ENCODE measurements around the gene PPP2R2B. TPM values are rescaled to one million over a fixed set of nuclear protein-coding genes. Genes with fewer than 3 reads are reported as not detected.

The PPP2R2B gene
- total RNA-seq, 3 donors from 2014 or later (not counting 1 experiment from before 2014, with no cell fraction given): 44.9 to 68.3 (median 63.7) TPM

- no peaks in the 10 kb centered on the region for H3K27me3 ChIP-seq (ENCODE audit: control insufficient read depth, insufficient read depth, low read length)
- Mint-ChIP-seq H3K27me3 (ENCODE audit: low read depth in 2 of 2) (no peaks in the 10 kb centered on the region), H3K4me1 (no peaks in the 10 kb centered on the region), H3K36me3 (peaks cover 8% of the 10 kb centered on the region), H3K27ac (no peak overlapping the region), H3K9me3 (no peaks in the 10 kb centered on the region), H3K4me3 (no peak overlapping the region)
- H3K4me3 ChIP-seq (ENCODE audit: low read length): no peak overlapping the region
- H3K27ac ChIP-seq (ENCODE audit: low read length): no peak overlapping the region
- intact Hi-C loops (cut with micrococcal nuclease): no loop called here
- TF ChIP-seq CTCF (IDR thresholded peaks at IDR 0.05): no peak
- ATAC-seq: no peak
- no peaks in the 10 kb centered on the region for H3K9me3 ChIP-seq (ENCODE audit: control insufficient read depth, insufficient read depth, low read length)
- WGBS (ENCODE audit: insufficient coverage): 50% methylated on average over 2 of the region's 2 CpGs
- peaks cover 6% of the 10 kb centered on the region for H3K36me3 ChIP-seq (ENCODE audit: control insufficient read depth, insufficient read depth, low read length)
- no peaks in the 10 kb centered on the region for H3K4me1 ChIP-seq (ENCODE audit: control insufficient read depth, insufficient read depth, low read length)
- DNase-seq: no peak
Observed at GRCh38 chr5:146643776-146644175, 234.8 kb downstream of the PPP2R2B start.

GRCh38 chr5:146642410-146642809 is 236.1 kb downstream of the PPP2R2B start:
- DNase-seq (no peak), ATAC-seq (no peak)
- Histone ChIP-seq H3K36me3 (ENCODE audit: control insufficient read depth, insufficient read depth, low read length) (peaks cover 6% of the 10 kb centered on the region), H3K4me3 (ENCODE audit: low read length) (no peak overlapping the region), H3K27me3 (ENCODE audit: control insufficient read depth, insufficient read depth, low read length) (no peaks in the 10 kb centered on the region), H3K4me1 (ENCODE audit: control insufficient read depth, insufficient read depth, low read length) (no peaks in the 10 kb centered on the region), H3K27ac (ENCODE audit: low read length) (no peak overlapping the region), H3K9me3 (ENCODE audit: control insufficient read depth, insufficient read depth, low read length) (no peaks in the 10 kb centered on the region)
- Mint-ChIP-seq H3K4me1 (peaks cover 0 to 5% of the 10 kb centered on the region in 2 donors), H3K27ac (no peak overlapping the region), H3K4me3 (no peak overlapping the region), H3K27me3 (ENCODE audit: low read depth in 2 of 2) (no peaks in the 10 kb centered on the region), H3K36me3 (peaks cover 7% of the 10 kb centered on the region), H3K9me3 (no peaks in the 10 kb centered on the region)
- intact Hi-C loops (cut with micrococcal nuclease): no loop called here
- 93% methylated on average over 2 of the region's 3 CpGs for WGBS (ENCODE audit: insufficient coverage)
- TF ChIP-seq CTCF (IDR thresholded peaks at IDR 0.05): no peak

GRCh38 chr5:146641941-146642340 is 236.6 kb downstream of the PPP2R2B start:
- Mint-ChIP-seq H3K27me3 (ENCODE audit: low read depth in 2 of 2) (no peaks in the 10 kb centered on the region), H3K9me3 (no peaks in the 10 kb centered on the region), H3K27ac (no peak overlapping the region), H3K36me3 (peaks cover 8% of the 10 kb centered on the region), H3K4me1 (peaks cover 0 to 5% of the 10 kb centered on the region in 2 donors), H3K4me3 (no peak overlapping the region)
- intact Hi-C loops (cut with micrococcal nuclease): no loop called here
- ATAC-seq (no peak), DNase-seq (no peak)
- Histone ChIP-seq H3K4me3 (ENCODE audit: low read length) (no peak overlapping the region), H3K36me3 (ENCODE audit: control insufficient read depth, insufficient read depth, low read length) (peaks cover 6% of the 10 kb centered on the region), H3K4me1 (ENCODE audit: control insufficient read depth, insufficient read depth, low read length) (no peaks in the 10 kb centered on the region), H3K27ac (ENCODE audit: low read length) (no peak overlapping the region), H3K9me3 (ENCODE audit: control insufficient read depth, insufficient read depth, low read length) (no peaks in the 10 kb centered on the region), H3K27me3 (ENCODE audit: control insufficient read depth, insufficient read depth, low read length) (no peaks in the 10 kb centered on the region)
- 97% methylated on average over 3 of the region's 3 CpGs for WGBS (ENCODE audit: insufficient coverage)
- no peak for TF ChIP-seq CTCF (IDR thresholded peaks at IDR 0.05)

- no peaks in the 10 kb centered on the region for H3K27me3 Mint-ChIP-seq (ENCODE audit: low read depth in 2 of 2)
- peaks cover 0 to 5% of the 10 kb centered on the region in 2 donors for H3K4me1 Mint-ChIP-seq
- DNase-seq (no peak), ATAC-seq (no peak)
- 89% methylated on average over 6 of the region's 7 CpGs for WGBS (ENCODE audit: insufficient coverage)
- no peak overlapping the region for H3K27ac Mint-ChIP-seq
- no peaks in the 10 kb centered on the region for H3K27me3 ChIP-seq (ENCODE audit: control insufficient read depth, insufficient read depth, low read length)
- H3K27ac ChIP-seq (ENCODE audit: low read length): no peak overlapping the region
- no peaks in the 10 kb centered on the region for H3K9me3 Mint-ChIP-seq
- no peaks in the 10 kb centered on the region for H3K9me3 ChIP-seq (ENCODE audit: control insufficient read depth, insufficient read depth, low read length)
- no peak overlapping the region for H3K4me3 Mint-ChIP-seq
- TF ChIP-seq CTCF (IDR thresholded peaks at IDR 0.05): no peak
- H3K36me3 Mint-ChIP-seq: peaks cover 8% of the 10 kb centered on the region
- H3K4me3 ChIP-seq (ENCODE audit: low read length): no peak overlapping the region
- H3K4me1 ChIP-seq (ENCODE audit: control insufficient read depth, insufficient read depth, low read length): no peaks in the 10 kb centered on the region
- intact Hi-C loops (cut with micrococcal nuclease): no loop called here
- H3K36me3 ChIP-seq (ENCODE audit: control insufficient read depth, insufficient read depth, low read length): peaks cover 6% of the 10 kb centered on the region
Observed at GRCh38 chr5:146640285-146640896, 238.2 kb downstream of the PPP2R2B start.

All from natural killer cell (primary cell).